Measurements from ENCODE around the gene SEC31B. TPM values are rescaled to one million over a fixed set of nuclear protein-coding genes. Genes with fewer than 3 reads are reported as not detected.

The SEC31B gene
- total RNA-seq, 4 donors from 2014 or later: 9.3 to 36.9 (median 12.7) TPM

DNA sequence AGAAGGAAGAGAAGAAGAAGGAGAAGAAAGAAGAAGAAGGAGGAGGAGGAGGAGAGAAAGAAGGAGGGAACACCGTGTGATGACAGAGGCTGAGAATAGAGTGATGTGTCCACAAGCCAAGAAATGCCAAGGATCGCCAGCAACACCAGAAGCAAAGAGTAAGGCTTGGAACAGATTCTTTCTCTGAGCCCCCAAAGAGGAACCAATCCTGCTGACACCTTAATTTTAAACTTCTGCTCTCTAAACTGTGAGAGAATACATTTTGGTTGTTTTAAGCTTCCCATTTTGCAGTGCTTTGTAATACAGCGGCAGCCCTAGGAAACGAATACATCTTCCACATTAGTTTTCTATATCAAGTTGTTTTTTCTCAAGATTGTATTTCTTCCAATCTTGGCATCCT, 70.7 kb downstream of the SEC31B start:
- Histone ChIP-seq H3K4me1 (no peaks in the 10 kb centered on the region), H3K36me3 (no peaks in the 10 kb centered on the region), H3K27ac (no peak overlapping the region), H3K27me3 (peaks cover 3% of the 10 kb centered on the region), H3K4me3 (no peak overlapping the region), H3K9me3 (no peaks in the 10 kb centered on the region)
- 76% methylated on average over 4 of the region's 4 CpGs for WGBS
- DNase-seq (ENCODE audit: low spot score in 2 of 2): no peak
- no peak for TF ChIP-seq EP300 (IDR thresholded peaks at IDR 0.05)
- TF ChIP-seq POLR2A (IDR thresholded peaks at IDR 0.05): no peak
- no peak for TF ChIP-seq POLR2AphosphoS5 (IDR thresholded peaks at IDR 0.05)
- TF ChIP-seq, protein P1, sequence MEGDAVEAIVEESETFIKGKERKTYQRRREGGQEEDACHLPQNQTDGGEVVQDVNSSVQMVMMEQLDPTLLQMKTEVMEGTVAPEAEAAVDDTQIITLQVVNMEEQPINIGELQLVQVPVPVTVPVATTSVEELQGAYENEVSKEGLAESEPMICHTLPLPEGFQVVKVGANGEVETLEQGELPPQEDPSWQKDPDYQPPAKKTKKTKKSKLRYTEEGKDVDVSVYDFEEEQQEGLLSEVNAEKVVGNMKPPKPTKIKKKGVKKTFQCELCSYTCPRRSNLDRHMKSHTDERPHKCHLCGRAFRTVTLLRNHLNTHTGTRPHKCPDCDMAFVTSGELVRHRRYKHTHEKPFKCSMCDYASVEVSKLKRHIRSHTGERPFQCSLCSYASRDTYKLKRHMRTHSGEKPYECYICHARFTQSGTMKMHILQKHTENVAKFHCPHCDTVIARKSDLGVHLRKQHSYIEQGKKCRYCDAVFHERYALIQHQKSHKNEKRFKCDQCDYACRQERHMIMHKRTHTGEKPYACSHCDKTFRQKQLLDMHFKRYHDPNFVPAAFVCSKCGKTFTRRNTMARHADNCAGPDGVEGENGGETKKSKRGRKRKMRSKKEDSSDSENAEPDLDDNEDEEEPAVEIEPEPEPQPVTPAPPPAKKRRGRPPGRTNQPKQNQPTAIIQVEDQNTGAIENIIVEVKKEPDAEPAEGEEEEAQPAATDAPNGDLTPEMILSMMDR (IDR thresholded peaks at IDR 0.05): no peak

DNA sequence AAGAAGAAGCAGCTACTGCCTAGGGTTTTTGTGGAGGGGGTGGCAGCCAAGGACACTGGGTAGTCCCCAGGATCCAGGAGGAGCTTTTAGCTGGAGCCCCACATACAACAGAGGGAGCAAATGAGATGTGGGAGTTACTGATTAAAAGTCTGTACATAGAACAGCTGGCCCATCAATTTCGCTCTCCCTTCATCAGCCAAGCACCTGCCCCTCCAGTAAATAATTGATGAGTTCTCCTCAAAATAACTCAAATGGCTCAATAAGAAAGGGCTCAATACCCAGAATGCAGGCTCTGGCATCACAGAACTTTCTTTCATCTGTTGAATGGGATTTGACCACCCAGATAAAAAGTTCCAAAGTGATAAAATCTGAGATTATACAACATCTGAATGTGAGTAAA, 72.0 kb downstream of the SEC31B start:
- Histone ChIP-seq H3K27me3 (peaks cover 3% of the 10 kb centered on the region), H3K36me3 (no peaks in the 10 kb centered on the region), H3K4me3 (no peak overlapping the region), H3K4me1 (no peaks in the 10 kb centered on the region), H3K27ac (no peak overlapping the region), H3K9me3 (no peaks in the 10 kb centered on the region)
- DNase-seq (ENCODE audit: low spot score in 2 of 2): no peak
- 93% methylated on average over 1 of the region's 1 CpG for WGBS
- no peak for TF ChIP-seq EP300 (IDR thresholded peaks at IDR 0.05)
- TF ChIP-seq POLR2AphosphoS5 (IDR thresholded peaks at IDR 0.05): no peak
- TF ChIP-seq POLR2A (IDR thresholded peaks at IDR 0.05): no peak
- TF ChIP-seq, protein P1 (IDR thresholded peaks at IDR 0.05): no peak

DNA sequence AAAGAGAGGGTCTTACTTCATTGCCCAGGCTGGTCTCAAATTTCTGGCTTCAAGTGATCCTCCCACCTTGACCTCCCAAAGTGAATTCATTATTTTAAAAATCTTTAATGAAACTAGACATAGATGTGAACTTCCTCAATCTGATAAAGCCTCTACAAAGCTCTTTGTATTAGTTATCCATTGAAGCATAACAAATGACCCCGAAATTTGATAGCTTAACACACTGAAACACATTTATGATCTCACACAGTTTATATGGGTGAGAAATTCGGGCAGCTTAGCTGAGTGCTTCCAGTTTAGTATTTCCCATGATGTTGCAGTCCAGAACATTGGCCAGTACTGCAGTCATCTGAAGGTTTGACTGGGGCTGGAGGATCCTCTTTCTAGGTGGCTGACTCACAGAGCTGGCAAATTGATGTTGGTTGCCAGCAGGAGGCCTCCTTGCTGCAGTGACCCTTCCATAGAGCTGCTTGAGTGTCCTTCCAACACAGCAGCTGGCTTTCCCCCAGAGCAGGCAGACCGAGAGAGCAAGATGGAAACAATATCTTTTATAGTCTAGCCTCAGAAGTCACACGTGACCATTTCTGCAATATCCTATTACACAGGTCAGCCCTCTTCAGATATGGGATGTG, 73.4 kb downstream of the SEC31B start:
- Histone ChIP-seq H3K27me3 (peaks cover 3% of the 10 kb centered on the region), H3K9me3 (no peaks in the 10 kb centered on the region), H3K4me3 (no peak overlapping the region), H3K36me3 (no peaks in the 10 kb centered on the region), H3K4me1 (no peaks in the 10 kb centered on the region), H3K27ac (no peak overlapping the region)
- no peak for DNase-seq (ENCODE audit: low spot score in 2 of 2)
- TF ChIP-seq POLR2A (IDR thresholded peaks at IDR 0.05) (no peak), EP300 (IDR thresholded peaks at IDR 0.05) (no peak), POLR2AphosphoS5 (IDR thresholded peaks at IDR 0.05) (no peak)
- TF ChIP-seq, protein P1 (IDR thresholded peaks at IDR 0.05): no peak
- WGBS: 90% methylated on average over 4 of the region's 4 CpGs

DNA sequence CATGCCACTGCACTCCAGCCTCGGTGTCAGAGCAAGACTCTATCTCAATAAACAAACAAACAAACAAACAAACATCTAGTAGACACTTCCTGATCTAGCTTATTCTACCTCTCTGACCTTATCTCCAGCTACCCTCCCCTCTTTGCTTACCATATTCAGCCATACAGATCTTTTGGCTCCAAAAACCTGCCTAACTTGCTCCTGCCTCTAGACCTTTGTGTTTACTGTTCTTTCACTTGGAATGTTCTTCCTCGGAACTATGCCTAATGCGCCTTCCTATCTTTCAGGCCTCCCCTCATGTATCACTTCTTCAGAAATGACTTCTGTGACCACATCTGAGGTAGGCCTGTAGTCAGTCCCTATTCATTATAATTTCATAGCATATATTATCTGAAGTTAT, 77.1 kb downstream of the SEC31B start:
- no peaks in the 10 kb centered on the region for H3K4me1 ChIP-seq
- H3K4me3 ChIP-seq: no peak overlapping the region
- no peak for DNase-seq (ENCODE audit: low spot score in 2 of 2)
- 68% methylated on average over 3 of the region's 3 CpGs for WGBS
- H3K36me3 ChIP-seq: no peaks in the 10 kb centered on the region
- H3K27ac ChIP-seq: no peak overlapping the region
- H3K9me3 ChIP-seq: no peaks in the 10 kb centered on the region
- no peak for TF ChIP-seq POLR2AphosphoS5 (IDR thresholded peaks at IDR 0.05)
- TF ChIP-seq EP300 (IDR thresholded peaks at IDR 0.05): no peak
- TF ChIP-seq POLR2A (IDR thresholded peaks at IDR 0.05): no peak
- TF ChIP-seq, protein P1 (IDR thresholded peaks at IDR 0.05): no peak
- peaks cover 3% of the 10 kb centered on the region for H3K27me3 ChIP-seq

DNA sequence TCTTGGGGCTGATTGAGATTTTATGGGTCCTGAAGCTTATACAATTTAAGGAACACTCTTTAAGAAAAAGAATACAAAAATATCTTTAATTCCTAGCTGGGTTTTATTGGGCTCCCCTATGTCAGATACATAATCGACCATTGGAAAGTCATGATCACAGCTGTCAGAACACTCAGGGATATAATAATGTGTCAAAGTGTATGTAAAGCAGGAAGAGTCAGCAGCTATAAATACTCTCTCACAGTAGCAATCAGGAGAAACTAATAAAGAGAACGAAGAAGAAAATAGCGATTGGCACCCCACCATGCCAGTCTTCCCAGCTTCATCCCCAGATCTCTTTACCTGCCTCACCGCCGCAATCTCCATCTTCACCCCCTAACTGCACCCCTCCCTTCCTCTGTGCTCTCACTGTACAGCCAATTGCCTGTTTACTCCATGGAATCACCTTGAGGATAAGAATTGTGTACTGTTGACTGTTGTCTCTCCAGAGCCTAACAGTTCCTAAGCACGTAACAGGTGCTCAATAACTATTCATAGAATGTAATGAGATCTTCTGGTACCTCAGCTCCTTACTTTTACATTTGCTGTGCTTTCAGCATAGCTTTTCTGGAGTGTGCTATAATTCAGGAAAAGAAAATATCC, 80.9 kb downstream of the SEC31B start:
- H3K9me3 ChIP-seq: no peaks in the 10 kb centered on the region
- 86% methylated on average over 6 of the region's 6 CpGs for WGBS
- peaks cover 4% of the 10 kb centered on the region for H3K27me3 ChIP-seq
- H3K27ac ChIP-seq: no peak overlapping the region
- no peak overlapping the region for H3K4me3 ChIP-seq
- H3K4me1 ChIP-seq: no peaks in the 10 kb centered on the region
- no peak for DNase-seq (ENCODE audit: low spot score in 2 of 2)
- H3K36me3 ChIP-seq: no peaks in the 10 kb centered on the region
- TF ChIP-seq POLR2AphosphoS5 (IDR thresholded peaks at IDR 0.05) (no peak), POLR2A (IDR thresholded peaks at IDR 0.05) (no peak), EP300 (IDR thresholded peaks at IDR 0.05) (no peak)
- TF ChIP-seq, protein P1 (IDR thresholded peaks at IDR 0.05): no peak

Measured in suprapubic skin (tissue), 4 donors.